GM18511 (cell line): ENCODE results near the gene STAT3.
"Not testable (repeated sequence)": the region's sequence is repeated elsewhere in the genome, so short reads cannot be mapped to it uniquely, and the experiment has no call there.

Experiments
- ATAC-seq: cut with Tn5 transposase; IDR thresholded peaks from one replicate; pipeline ENCODE4 v1.9.1; 2021; ENCODE audit warnings: mild to moderate bottlenecking, moderate library complexity; ENCODE audit not compliant: unreplicated experiment

STAT3 gene

GRCh38 chr17:42388381-42389134 is at the start of gene STAT3:
Gene STAT3 (minus strand): TSS chr17:42388442. CDS start chr17:42348516, 39,926 bp downstream.
- peak; percentile 88 for ATAC-seq

DNA sequence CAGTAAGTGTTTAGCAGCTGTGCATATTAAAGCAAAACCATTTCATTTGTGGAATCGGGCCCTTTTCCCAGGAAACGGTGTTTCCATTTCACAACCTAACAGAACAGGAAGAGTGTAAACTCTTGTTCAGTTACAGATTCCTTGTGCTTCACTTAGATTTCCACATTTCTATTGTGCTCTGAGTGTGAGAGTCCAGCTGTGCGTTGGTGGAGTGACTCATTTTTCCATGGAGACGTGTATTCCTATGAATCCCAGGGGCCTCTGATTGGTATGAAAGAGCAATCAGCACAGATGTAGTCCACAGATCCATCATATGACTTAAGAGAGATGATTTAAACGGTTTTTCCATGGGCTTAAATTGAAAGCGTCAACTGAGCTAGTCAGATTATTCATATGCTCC is 48.1 kb upstream of the STAT3 start:
- no peak for ATAC-seq

- no peak for ATAC-seq
These were observed 43.5 kb upstream of the STAT3 start for GRCh38 chr17:42431758-42432161.

DNA sequence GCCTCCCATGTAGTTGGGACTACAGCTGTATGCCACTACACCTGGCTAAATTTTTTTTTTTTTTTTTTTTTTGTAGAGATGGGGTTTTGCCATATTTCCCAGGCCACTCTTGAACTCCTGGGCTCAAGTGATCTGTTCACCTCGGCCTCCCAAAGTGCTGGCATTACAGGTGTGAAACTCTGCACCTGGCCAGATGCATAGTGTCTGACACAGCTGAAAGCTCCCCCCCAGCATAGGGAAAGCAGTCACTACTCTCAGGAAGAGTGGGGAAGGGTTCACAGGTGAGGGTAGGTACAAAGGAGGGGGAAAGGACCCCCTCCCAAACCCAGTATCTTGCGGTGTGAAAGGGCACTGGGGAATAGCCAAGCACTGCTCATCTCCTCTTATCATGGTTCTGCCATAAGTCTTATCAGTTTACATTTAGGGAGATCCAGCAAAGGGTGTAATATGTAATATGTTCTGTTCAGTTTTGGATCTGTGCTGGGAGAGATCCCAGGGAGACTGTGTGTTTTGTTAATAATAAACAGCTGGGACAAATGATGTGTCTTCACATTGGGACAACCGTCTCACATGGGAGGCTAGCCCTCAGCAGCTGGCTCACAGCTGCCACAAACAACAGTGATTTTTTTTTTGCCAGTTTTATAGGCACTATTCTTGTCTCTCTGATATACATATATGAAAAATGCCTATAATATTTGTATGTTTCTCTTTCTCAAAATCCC is 41.6 kb upstream of the STAT3 start:
- ATAC-seq = no peak

- no peak for ATAC-seq
These were observed 40.1 kb upstream of the STAT3 start for GRCh38 chr17:42428141-42428944.

- no peak for ATAC-seq
These were observed 36.9 kb upstream of the STAT3 start for GRCh38 chr17:42424991-42425610.

GRCh38 chr17:42423766-42424165 is 35.5 kb upstream of the STAT3 start:
- ATAC-seq = no peak

- no peak for ATAC-seq
These were observed 34.9 kb upstream of the STAT3 start, which contains the start of gene CAVIN1 for GRCh38 chr17:42422958-42423712. Gene CAVIN1 (minus strand): TSS chr17:42423256. CDS start chr17:42423097, 159 bp downstream.

DNA sequence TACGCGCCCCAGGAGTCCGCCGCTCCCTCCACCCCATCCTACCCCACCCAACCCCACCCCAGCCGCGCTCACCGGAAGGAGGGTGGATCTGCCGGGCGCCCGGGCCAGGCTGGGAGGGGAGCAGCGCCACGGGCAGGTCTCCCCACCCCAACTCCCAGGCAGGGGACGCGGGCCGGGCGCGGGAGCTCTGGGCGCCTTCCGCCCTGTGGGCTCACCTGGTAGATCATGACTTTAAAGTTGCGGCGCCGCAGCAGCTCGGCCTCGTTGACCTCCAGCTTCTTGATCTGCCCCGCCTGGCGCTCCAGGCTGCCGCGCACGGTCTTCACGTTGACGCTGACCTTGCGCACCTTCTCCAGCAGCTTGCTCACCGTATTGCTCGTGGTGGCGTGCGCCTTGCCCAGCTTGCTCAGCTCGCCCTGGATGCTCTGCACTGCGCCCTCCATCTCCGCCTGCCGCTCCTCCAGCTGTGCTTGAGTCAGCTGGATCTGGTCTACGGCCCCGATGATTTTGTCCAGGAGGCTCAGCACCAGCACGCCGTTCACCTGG is 34.2 kb upstream of the STAT3 start:
- no peak for ATAC-seq

- ATAC-seq = no peak
These were observed 33.5 kb upstream of the STAT3 start for GRCh38 chr17:42421507-42422338.

DNA sequence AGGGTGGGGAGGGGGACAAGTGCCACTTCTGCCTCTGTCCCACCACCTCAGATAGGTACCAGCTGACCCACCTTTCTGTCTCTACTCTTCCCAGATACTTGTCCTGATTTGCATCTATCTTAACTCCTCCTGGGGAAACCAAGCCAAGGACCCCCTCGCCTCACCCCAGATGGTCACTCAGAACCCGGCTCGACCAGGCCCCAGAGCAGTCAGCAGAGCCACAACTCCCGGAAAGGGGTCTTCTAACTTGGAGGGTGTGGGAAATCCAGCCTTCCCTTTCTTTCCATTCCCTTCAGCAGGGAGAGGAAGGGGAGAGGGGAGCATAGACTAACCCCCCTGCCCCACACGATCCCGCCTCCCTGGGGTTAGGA is 32.9 kb upstream of the STAT3 start:
- no peak for ATAC-seq

DNA sequence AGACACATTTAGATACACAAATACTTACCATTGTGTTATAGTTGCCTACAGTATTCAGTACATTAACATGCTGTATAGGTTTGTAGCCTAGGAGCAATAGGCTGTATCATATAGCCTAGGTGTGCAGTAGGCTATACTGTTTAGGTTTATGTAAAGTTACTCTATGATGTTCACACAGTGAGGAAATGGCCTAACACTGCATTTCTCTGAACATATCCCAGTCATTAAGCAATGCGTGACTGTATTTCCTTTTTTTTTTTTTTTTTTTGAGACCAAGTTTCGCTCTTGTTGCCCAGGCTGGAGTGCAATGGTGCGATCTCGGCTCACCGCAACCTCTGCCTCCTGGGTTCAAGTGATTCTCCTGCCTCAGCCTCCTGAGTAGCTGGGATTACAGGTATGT is 29.7 kb upstream of the STAT3 start:
- not testable (repeated sequence) for ATAC-seq

DNA sequence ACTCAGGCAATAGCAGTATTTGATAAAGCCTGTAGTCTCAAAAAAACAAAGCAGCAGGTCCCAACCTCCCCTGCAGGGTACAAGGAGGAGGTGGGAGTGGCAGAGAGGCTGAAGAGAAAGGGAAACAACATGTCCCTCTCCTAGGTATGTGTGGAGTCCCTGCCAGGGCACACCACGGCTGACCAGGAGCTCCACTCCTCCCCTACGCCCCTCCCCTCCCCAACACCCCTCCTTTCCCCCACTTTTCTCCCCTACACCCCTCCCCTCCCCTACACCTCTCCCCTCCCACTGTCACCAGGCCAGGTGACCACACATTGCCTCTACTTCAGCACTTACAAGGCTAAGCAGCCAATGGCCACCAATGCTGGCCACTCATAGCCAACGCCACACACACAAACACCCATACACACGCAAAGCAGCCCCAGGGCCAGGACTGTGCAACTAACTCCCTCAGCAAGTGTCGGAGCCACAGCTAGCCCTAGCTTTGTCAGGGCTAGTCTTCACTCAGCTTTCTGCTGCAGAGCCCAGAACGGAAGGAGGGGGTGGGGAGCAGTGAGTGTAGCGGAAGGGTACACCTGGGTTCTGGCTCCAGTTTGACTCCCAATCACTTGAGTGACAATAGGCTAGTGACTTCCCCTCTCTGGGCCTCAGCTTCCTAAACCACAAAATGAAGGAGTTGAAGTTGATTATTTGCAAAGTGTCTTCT is 26.6 kb upstream of the STAT3 start:
- ATAC-seq = no peak

DNA sequence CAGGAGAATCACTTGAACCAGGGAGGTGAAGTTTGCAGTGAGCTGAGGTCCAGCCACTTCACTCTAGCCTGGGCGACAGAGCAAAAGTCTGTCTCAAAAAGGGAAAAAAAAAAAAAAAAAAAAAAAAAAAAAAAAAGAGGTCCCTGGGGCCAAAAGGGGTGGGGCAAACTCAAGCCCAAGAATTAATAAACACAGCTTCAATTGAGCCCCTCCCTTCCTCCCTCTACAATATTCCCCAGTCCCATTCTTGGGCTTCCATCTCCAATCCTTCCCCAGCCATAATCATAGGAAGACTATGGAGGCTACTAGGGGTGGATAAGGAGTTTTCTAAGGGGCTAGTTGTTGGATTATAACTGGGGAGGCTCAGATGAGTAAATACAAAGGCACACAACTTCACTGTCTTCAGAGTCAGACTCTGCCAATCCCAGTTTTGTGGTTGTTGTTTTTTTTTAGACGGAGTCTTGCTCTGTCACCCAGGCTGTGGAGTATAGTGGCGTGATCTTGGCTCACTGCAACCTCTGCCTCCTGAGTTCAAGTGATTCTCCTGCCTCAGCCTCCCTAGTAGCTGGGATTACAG is 25.3 kb upstream of the STAT3 start:
- ATAC-seq = no peak

- no peak for ATAC-seq
These were observed 23.9 kb upstream of the STAT3 start for GRCh38 chr17:42411905-42412679.

DNA sequence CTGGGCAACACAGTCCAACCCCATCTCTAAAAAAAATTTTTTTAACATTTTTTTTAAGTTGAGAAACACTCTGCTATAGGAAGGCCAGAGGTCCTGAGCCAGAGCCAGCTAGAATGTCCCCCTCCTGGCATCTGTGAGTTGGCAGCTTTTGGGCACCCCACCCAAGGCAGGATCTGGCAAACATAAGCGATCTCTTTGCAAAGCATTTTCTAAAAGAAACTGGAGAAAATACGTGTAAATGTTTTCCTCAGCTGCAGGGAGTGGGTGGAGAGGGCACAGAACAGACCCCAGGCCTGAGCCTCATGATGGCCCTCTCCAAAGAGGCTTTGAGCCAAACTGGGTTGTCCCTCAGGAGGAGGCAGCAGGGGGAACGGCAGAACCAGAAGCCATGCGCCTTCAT is 23.1 kb upstream of the STAT3 start:
- no peak for ATAC-seq

DNA sequence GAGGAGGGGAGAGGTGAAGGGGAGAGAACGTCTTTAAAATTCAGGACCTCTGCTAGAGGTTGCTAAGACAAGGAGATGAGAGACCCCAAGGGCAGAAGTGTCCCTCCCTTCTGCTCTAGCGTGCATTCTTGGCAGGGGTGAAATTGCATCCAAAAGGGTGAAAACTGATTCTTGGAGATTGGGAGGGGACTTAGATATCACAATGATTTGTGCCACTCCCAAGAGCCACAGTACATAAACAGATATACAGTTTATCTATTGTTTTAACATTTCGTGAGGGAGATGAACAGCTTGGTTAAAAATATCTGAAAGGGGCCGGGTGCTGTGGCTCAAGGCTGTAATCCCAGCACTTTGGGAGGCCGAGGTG is 22.1 kb upstream of the STAT3 start:
- ATAC-seq = no peak
